Panc1 (cell line): ENCODE results near the gene SMCHD1. TPM values are rescaled to one million over a fixed set of nuclear protein-coding genes. Genes with fewer than 3 reads are reported as not detected.

Experiments used
- ATAC-seq: fragments of 200-7000 bp; cut with Tn5 transposase; 2 replicates; pipeline ENCODE4 v1.9.1; 2020; ENCODE audit warnings: mild to moderate bottlenecking, moderate library complexity
- BruUV-seq: library from RNA; stranded (reverse); fragments of 400-500 nt; replicated peaks from 2 replicates; lab custom pipeline; 2021; lab: Mats Ljungman, UMichigan
- CTCF ChIA-PET: fragments of 300-600 bp; sonication (Branson Sonifier 250); formaldehyde crosslinking; loops from one replicate; lab custom pipeline; 2022; ENCODE audit warnings: antibody characterized with exemption; lab: Charles Lee
- POLR2A ChIA-PET: fragments of 300-600 bp; sonication (Branson Sonifier 250); formaldehyde crosslinking; loops from one replicate; lab custom pipeline; 2022; ENCODE audit warnings: antibody characterized with exemption; lab: Charles Lee
- DNase-seq: peaks from one replicate; pipeline ENCODE4 v3.0.0-alpha.2; 2010; ENCODE audit warnings: low read depth, low spot score
- H3K27ac ChIP-seq: 2 replicates; pipeline ENCODE4 v1.5.1; 2011; ENCODE audit warnings: mild to moderate bottlenecking, low read length, inconsistent platforms
- H3K27me3 ChIP-seq: fragments of 200-500 bp; sonication (Bioruptor generic); 2 replicates; pipeline ENCODE4 v1.6.0; 2014; ENCODE audit warnings: low read length, inconsistent platforms; ENCODE audit not compliant: control insufficient read depth, insufficient read depth
- H3K36me3 ChIP-seq: fragments of 200-500 bp; sonication (Bioruptor generic); 2 replicates; pipeline ENCODE4 v1.5.1; 2014; ENCODE audit warnings: inconsistent platforms, mild to moderate bottlenecking, low read length, moderate library complexity; ENCODE audit not compliant: control insufficient read depth, insufficient read depth
- H3K4me1 ChIP-seq: 2 replicates; pipeline ENCODE4 v1.5.1; 2011; ENCODE audit warnings: inconsistent platforms, mild to moderate bottlenecking, low read length, moderate library complexity; ENCODE audit not compliant: control insufficient read depth, insufficient read depth
- H3K4me3 ChIP-seq, 2 experiments: 2 replicates each; pipeline ENCODE4 v1.5.1; 2011 to 2012; ENCODE audit warnings: low read depth in 2 of 2, low read length in 2 of 2, mild to moderate bottlenecking in 2 of 2, inconsistent platforms in 1 of 2, moderate library complexity in 1 of 2
- H3K9me3 ChIP-seq: fragments of 200-500 bp; sonication (Bioruptor generic); 2 replicates; pipeline ENCODE4 v1.5.1; 2014; ENCODE audit warnings: low read depth, mild to moderate bottlenecking, inconsistent platforms, low read length, moderate library complexity; ENCODE audit not compliant: control insufficient read depth, insufficient read depth
- CTCF ChIP-seq: fragments of 450-650 bp; IDR thresholded peaks from 2 replicates; pipeline ENCODE4 v1.5.1; 2017; ENCODE audit warnings: mild to moderate bottlenecking
- POLR2AphosphoS5 ChIP-seq: IDR thresholded peaks from 2 replicates; pipeline ENCODE4 v1.6.1; 2012; ENCODE audit warnings: mild to moderate bottlenecking, low read depth, low read length, moderate library complexity
- REST ChIP-seq, 2 experiments: IDR thresholded peaks; 2 replicates each; pipeline ENCODE4 v1.6.1; 2011 to 2012; ENCODE audit warnings: low read depth in 2 of 2, control low read depth in 1 of 2, low read length in 1 of 2, mild to moderate bottlenecking in 1 of 2, moderate library complexity in 1 of 2; ENCODE audit not compliant: insufficient read depth in 1 of 2
- SIN3A ChIP-seq: IDR thresholded peaks from 2 replicates; pipeline ENCODE4 v1.6.1; 2012; ENCODE audit warnings: low read depth, mild to moderate bottlenecking, low read length, moderate library complexity, borderline replicate concordance; ENCODE audit not compliant: insufficient read depth
- TCF7L2 ChIP-seq: IDR thresholded peaks from 2 replicates; pipeline ENCODE4 v1.6.1; 2011; ENCODE audit warnings: mild to moderate bottlenecking, low read depth, low read length, inconsistent platforms
- in situ Hi-C: cut with HindIII; loops from 2 replicates; pipeline ENCODE4 v1.10.0; 2016; ENCODE audit warnings: low sequenced_read_pairs, low pct_unique_long_range_greater_than_20kb
- intact Hi-C: fragments of 100-400 bp; cut with micrococcal nuclease; formaldehyde crosslinking; loops from one replicate; pipeline ENCODE4 v1.10.0; 2022; ENCODE audit not compliant: unreplicated experiment
- total RNA-seq: library from RNA; stranded (reverse); gene quantifications from one replicate; pipeline ENCODE4 v1.2.1, GENCODE V29; 2021; ENCODE audit not compliant: unreplicated experiment

SMCHD1 gene
- total RNA-seq, 1 experiment from 2014 or later, result 40.9 TPM

- intact Hi-C loops (no loop called here), in situ Hi-C loops (no loop called here)
- DNase-seq (no peak), ATAC-seq (no peak)
- H3K27ac ChIP-seq, result no peak overlapping the region
- H3K4me3 ChIP-seq, result no peak overlapping the region
- no peaks in the 10 kb centered on the region for H3K27me3 ChIP-seq
- ChIA-PET POLR2A (no interaction called here), CTCF (no interaction called here)
- no peaks in the 10 kb centered on the region for H3K4me1 ChIP-seq
- H3K36me3 ChIP-seq, result peaks cover 7% of the 10 kb centered on the region; the same call in 1 of the 2 replicates
- H3K9me3 ChIP-seq, result no peaks in the 10 kb centered on the region
- TF ChIP-seq POLR2AphosphoS5, result no peak
- no peak for TF ChIP-seq CTCF
- TF ChIP-seq REST (IDR thresholded peaks at IDR 0.05; ENCODE audit: insufficient read depth in 1 of 2, low read depth in 2 of 2, low read length in 1 of 2), result no peak
- no peak for TF ChIP-seq SIN3A
- no peak for TF ChIP-seq TCF7L2
- no TSS peak for BruUV-seq
These were observed 37.5 kb upstream of the SMCHD1 start for GRCh38 chr18:2618009-2618408.

- intact Hi-C loops, result no loop called here
- peak; percentile 58; the same call in 1 of the 2 replicates for ATAC-seq
- in situ Hi-C loops, result no loop called here
These were observed 30.3 kb upstream of the SMCHD1 start for GRCh38 chr18:2625217-2625616.

More at GRCh38 chr18:2625217-2625616, 30.3 kb upstream of the SMCHD1 start:
- Histone ChIP-seq H3K4me1 (no peaks in the 10 kb centered on the region), H3K36me3 (no peaks in the 10 kb centered on the region; the same call in 1 of the 2 replicates), H3K9me3 (no peaks in the 10 kb centered on the region), H3K27me3 (no peaks in the 10 kb centered on the region), H3K4me3 (no peak overlapping the region), H3K27ac (no peak overlapping the region)
- DNase-seq, result no peak
- ChIA-PET POLR2A (no interaction called here), CTCF (no interaction called here)
- TF ChIP-seq CTCF, result no peak
- no TSS peak for BruUV-seq
